ENCODE data around the gene ENTPD6.

The ENTPD6 gene

DNA sequence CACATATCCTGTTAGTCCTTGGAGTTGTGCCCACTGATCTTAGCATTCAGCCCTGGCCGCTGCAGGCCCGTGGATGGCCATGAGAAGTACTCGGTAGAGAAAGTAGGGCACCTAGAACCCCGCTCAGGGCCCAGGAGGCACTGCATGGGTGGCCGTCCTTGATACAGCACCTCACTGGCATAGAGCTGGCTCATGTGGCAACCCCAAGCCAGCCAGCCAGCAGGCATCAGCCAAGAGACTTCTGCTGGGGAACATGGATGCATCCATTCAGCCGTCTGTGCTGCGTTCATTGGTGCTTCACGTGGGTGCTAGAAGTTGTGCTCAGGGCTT is 62.9 kb downstream of the ENTPD6 start:
- Histone ChIP-seq H2BK5ac (ENCODE audit: low read depth, low read length, poor library complexity, severe bottlenecking) (no peak overlapping the region), H3K27me3 (ENCODE audit: control insufficient read depth in 1 of 2, insufficient read depth in 1 of 2, low read length in 2 of 2) (no peaks in the 10 kb centered on the region), H3K4ac (ENCODE audit: low read depth in 1 of 2, low read length in 2 of 2) (no peak overlapping the region), H3K27ac (ENCODE audit: low read length, poor library complexity, severe bottlenecking) (peak overlapping the region; percentile 37), H3K79me1 (replicated peaks; ENCODE audit: low read length, poor library complexity, severe bottlenecking) (no peaks in the 10 kb centered on the region), H3K4me1 (ENCODE audit: control insufficient read depth, insufficient read depth, low read depth, low read length) (peaks cover 28% of the 10 kb centered on the region), H3K23ac (ENCODE audit: low read length in 2 of 2) (no peak overlapping the region), H3K9me3 (ENCODE audit: control insufficient read depth, low read length) (no peaks in the 10 kb centered on the region), H3K36me3 (ENCODE audit: control insufficient read depth in 1 of 2, insufficient read depth in 2 of 2, low read depth in 1 of 2, low read length in 2 of 2) (peaks cover 34 to 41% of the 10 kb centered on the region in 2 experiments), H2AFZ (ENCODE audit: low read depth, low read length) (no peak overlapping the region), H4K91ac (ENCODE audit: low read length) (no peak overlapping the region), H2BK15ac (ENCODE audit: low read depth, poor library complexity, severe bottlenecking) (no peak overlapping the region), H2BK12ac (ENCODE audit: low read length in 2 of 2) (no peak overlapping the region), H3K9ac (ENCODE audit: low read length) (no peak overlapping the region), H3K14ac (ENCODE audit: low read length in 2 of 2) (no peak overlapping the region), H2BK120ac (ENCODE audit: low read depth, low read length) (no peak overlapping the region), H3K18ac (ENCODE audit: low read depth in 1 of 2, low read length in 2 of 2) (no peak overlapping the region), H4K8ac (ENCODE audit: low read length) (no peak overlapping the region), H2AK5ac (ENCODE audit: low read length, severe bottlenecking) (no peak overlapping the region), H3K4me3 (ENCODE audit: insufficient read depth in 1 of 2, low read depth in 1 of 2, low read length in 2 of 2) (no peak overlapping the region), H3K4me2 (ENCODE audit: low read length, poor library complexity, severe bottlenecking) (no peak overlapping the region)
- DNase-seq, result no peak
- WGBS, result 90% methylated on average over 8 of the region's 8 CpGs

DNA sequence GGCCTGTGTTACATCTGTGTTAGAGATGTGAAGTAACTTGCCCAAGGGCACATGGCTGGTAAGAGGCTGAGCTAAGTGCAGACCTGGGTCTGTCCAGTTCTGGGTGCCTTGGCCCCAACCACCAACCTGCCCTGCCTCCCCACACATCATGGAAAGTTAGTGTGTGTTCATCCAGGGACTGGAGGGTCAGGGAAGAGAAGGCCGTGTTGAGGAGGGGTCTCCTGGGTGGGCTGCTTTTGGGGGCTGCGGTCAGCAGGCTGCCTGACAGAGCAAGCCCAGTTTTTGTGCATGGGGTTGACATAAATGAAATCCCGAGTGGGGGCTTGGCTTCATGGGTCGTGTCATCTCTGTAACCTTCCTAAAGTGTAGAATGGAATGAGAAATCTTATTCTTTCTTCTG is 63.3 kb downstream of the ENTPD6 start:
- Histone ChIP-seq H3K27ac (ENCODE audit: low read length, poor library complexity, severe bottlenecking) (peak overlapping the region; percentile 37), H3K79me1 (replicated peaks; ENCODE audit: low read length, poor library complexity, severe bottlenecking) (no peaks in the 10 kb centered on the region), H3K4me2 (ENCODE audit: low read length, poor library complexity, severe bottlenecking) (no peak overlapping the region), H3K4me3 (ENCODE audit: insufficient read depth in 1 of 2, low read depth in 1 of 2, low read length in 2 of 2) (no peak overlapping the region), H3K36me3 (ENCODE audit: control insufficient read depth in 1 of 2, insufficient read depth in 2 of 2, low read depth in 1 of 2, low read length in 2 of 2) (peaks cover 34 to 41% of the 10 kb centered on the region in 2 experiments), H3K18ac (ENCODE audit: low read depth in 1 of 2, low read length in 2 of 2) (no peak overlapping the region), H4K8ac (ENCODE audit: low read length) (no peak overlapping the region), H2BK15ac (ENCODE audit: low read depth, poor library complexity, severe bottlenecking) (no peak overlapping the region), H3K4me1 (ENCODE audit: control insufficient read depth, insufficient read depth, low read depth, low read length) (peaks cover 28% of the 10 kb centered on the region), H3K14ac (ENCODE audit: low read length in 2 of 2) (no peak overlapping the region), H3K9ac (ENCODE audit: low read length) (no peak overlapping the region), H3K23ac (ENCODE audit: low read length in 2 of 2) (no peak overlapping the region), H2BK120ac (ENCODE audit: low read depth, low read length) (no peak overlapping the region), H2AFZ (ENCODE audit: low read depth, low read length) (no peak overlapping the region), H2BK5ac (ENCODE audit: low read depth, low read length, poor library complexity, severe bottlenecking) (no peak overlapping the region), H4K91ac (ENCODE audit: low read length) (no peak overlapping the region), H2AK5ac (ENCODE audit: low read length, severe bottlenecking) (no peak overlapping the region), H2BK12ac (ENCODE audit: low read length in 2 of 2) (no peak overlapping the region), H3K27me3 (ENCODE audit: control insufficient read depth in 1 of 2, insufficient read depth in 1 of 2, low read length in 2 of 2) (no peaks in the 10 kb centered on the region), H3K9me3 (ENCODE audit: control insufficient read depth, low read length) (no peaks in the 10 kb centered on the region), H3K4ac (ENCODE audit: low read depth in 1 of 2, low read length in 2 of 2) (no peak overlapping the region)
- 88% methylated on average over 4 of the region's 4 CpGs for WGBS
- no peak for DNase-seq

GRCh38 chr20:25259358-25259757 is 63.8 kb downstream of the ENTPD6 start:
- Histone ChIP-seq H3K4me1 (ENCODE audit: control insufficient read depth, insufficient read depth, low read depth, low read length) (peaks cover 28% of the 10 kb centered on the region), H2BK12ac (ENCODE audit: low read length in 2 of 2) (no peak overlapping the region), H3K9me3 (ENCODE audit: control insufficient read depth, low read length) (no peaks in the 10 kb centered on the region), H3K79me1 (replicated peaks; ENCODE audit: low read length, poor library complexity, severe bottlenecking) (no peaks in the 10 kb centered on the region), H2BK5ac (ENCODE audit: low read depth, low read length, poor library complexity, severe bottlenecking) (no peak overlapping the region), H2AK5ac (ENCODE audit: low read length, severe bottlenecking) (no peak overlapping the region), H3K4me2 (ENCODE audit: low read length, poor library complexity, severe bottlenecking) (no peak overlapping the region), H3K18ac (ENCODE audit: low read depth in 1 of 2, low read length in 2 of 2) (no peak overlapping the region), H3K4me3 (ENCODE audit: insufficient read depth in 1 of 2, low read depth in 1 of 2, low read length in 2 of 2) (no peak overlapping the region), H2AFZ (ENCODE audit: low read depth, low read length) (no peak overlapping the region), H3K4ac (ENCODE audit: low read depth in 1 of 2, low read length in 2 of 2) (no peak overlapping the region), H3K36me3 (ENCODE audit: control insufficient read depth in 1 of 2, insufficient read depth in 2 of 2, low read depth in 1 of 2, low read length in 2 of 2) (peaks cover 34 to 41% of the 10 kb centered on the region in 2 experiments), H2BK120ac (ENCODE audit: low read depth, low read length) (no peak overlapping the region), H3K14ac (ENCODE audit: low read length in 2 of 2) (no peak overlapping the region), H3K27me3 (ENCODE audit: control insufficient read depth in 1 of 2, insufficient read depth in 1 of 2, low read length in 2 of 2) (no peaks in the 10 kb centered on the region), H4K8ac (ENCODE audit: low read length) (no peak overlapping the region), H3K23ac (ENCODE audit: low read length in 2 of 2) (no peak overlapping the region), H4K91ac (ENCODE audit: low read length) (no peak overlapping the region), H3K9ac (ENCODE audit: low read length) (no peak overlapping the region), H3K27ac (ENCODE audit: low read length, poor library complexity, severe bottlenecking) (no peak overlapping the region), H2BK15ac (ENCODE audit: low read depth, poor library complexity, severe bottlenecking) (no peak overlapping the region)
- DNase-seq, result no peak
- WGBS, result 94% methylated on average over 11 of the region's 12 CpGs

- no peak overlapping the region for H2BK120ac ChIP-seq (ENCODE audit: low read depth, low read length)
- H3K18ac ChIP-seq (ENCODE audit: low read depth in 1 of 2, low read length in 2 of 2), result no peak overlapping the region
- WGBS, result 97% methylated on average over 9 of the region's 9 CpGs
- no peak overlapping the region for H2AK5ac ChIP-seq (ENCODE audit: low read length, severe bottlenecking)
- no peaks in the 10 kb centered on the region for H3K27me3 ChIP-seq (ENCODE audit: control insufficient read depth in 1 of 2, insufficient read depth in 1 of 2, low read length in 2 of 2)
- no peak overlapping the region for H2BK15ac ChIP-seq (ENCODE audit: low read depth, poor library complexity, severe bottlenecking)
- no peak for DNase-seq
- no peak overlapping the region for H3K9ac ChIP-seq (ENCODE audit: low read length)
- H3K4ac ChIP-seq (ENCODE audit: low read depth in 1 of 2, low read length in 2 of 2), result no peak overlapping the region
- no peak overlapping the region for H3K14ac ChIP-seq (ENCODE audit: low read length in 2 of 2)
- no peaks in the 10 kb centered on the region for H3K9me3 ChIP-seq (ENCODE audit: control insufficient read depth, low read length)
- no peak overlapping the region for H2AFZ ChIP-seq (ENCODE audit: low read depth, low read length)
- no peak overlapping the region for H3K4me3 ChIP-seq (ENCODE audit: insufficient read depth in 1 of 2, low read depth in 1 of 2, low read length in 2 of 2)
- H3K23ac ChIP-seq (ENCODE audit: low read length in 2 of 2), result no peak overlapping the region
- no peak overlapping the region for H2BK12ac ChIP-seq (ENCODE audit: low read length in 2 of 2)
- peaks cover 34 to 41% of the 10 kb centered on the region in 2 experiments for H3K36me3 ChIP-seq (ENCODE audit: control insufficient read depth in 1 of 2, insufficient read depth in 2 of 2, low read depth in 1 of 2, low read length in 2 of 2)
- H2BK5ac ChIP-seq (ENCODE audit: low read depth, low read length, poor library complexity, severe bottlenecking), result no peak overlapping the region
- H4K8ac ChIP-seq (ENCODE audit: low read length), result no peak overlapping the region
- H4K91ac ChIP-seq (ENCODE audit: low read length), result no peak overlapping the region
- H3K27ac ChIP-seq (ENCODE audit: low read length, poor library complexity, severe bottlenecking), result no peak overlapping the region
- no peaks in the 10 kb centered on the region for H3K79me1 ChIP-seq (replicated peaks; ENCODE audit: low read length, poor library complexity, severe bottlenecking)
- peaks cover 28% of the 10 kb centered on the region for H3K4me1 ChIP-seq (ENCODE audit: control insufficient read depth, insufficient read depth, low read depth, low read length)
- H3K4me2 ChIP-seq (ENCODE audit: low read length, poor library complexity, severe bottlenecking), result no peak overlapping the region
Measured at GRCh38 chr20:25259788-25260254, 64.3 kb downstream of the ENTPD6 start.
